HG02852 (cell line): ENCODE results near the gene HOXC10.

ENCODE experiments used
- ATAC-seq: cut with Tn5 transposase; IDR thresholded peaks from one replicate; pipeline ENCODE4 v1.9.1; 2021; ENCODE audit warnings: mild to moderate bottlenecking, moderate library complexity; ENCODE audit not compliant: unreplicated experiment

HOXC10 gene

DNA sequence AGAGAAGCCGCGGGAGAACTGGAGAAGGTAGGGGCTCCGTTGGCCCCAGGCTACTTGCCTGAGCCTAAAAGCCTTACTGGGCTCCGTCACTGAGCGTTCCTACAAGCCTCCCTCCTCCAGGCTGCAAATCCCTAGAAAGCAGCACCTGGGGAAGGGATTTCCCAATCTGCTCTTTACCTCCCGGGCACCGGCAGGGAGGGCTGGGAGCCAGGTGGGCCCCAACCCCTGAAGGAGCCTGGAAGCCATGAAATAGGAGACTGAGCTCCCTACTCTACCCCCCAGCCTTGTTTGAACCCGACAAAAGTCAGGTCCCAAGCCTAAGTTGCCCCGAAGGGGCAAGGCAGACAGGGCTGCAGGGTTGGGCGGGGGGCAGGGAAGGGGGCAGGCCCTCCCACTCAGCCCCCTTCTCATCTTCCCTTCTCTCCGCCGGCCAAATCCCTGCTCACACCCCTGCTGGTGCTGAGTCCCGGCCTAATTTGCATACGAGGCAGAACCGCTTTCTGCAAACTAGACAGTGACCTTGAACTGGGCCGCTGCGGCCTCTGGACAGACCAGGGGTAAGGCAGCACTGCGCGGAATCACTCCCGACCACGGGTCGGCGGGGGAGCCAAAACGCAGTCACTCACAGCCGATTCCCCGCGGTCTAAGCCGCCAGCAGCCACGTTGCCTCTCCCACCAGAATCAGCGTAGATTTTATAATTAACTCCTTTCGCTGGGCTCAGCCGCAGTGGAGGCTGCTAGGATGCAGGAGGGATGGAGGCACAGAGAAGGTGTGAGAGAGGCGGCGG is 34.0 kb upstream of the HOXC10 start:
- ATAC-seq, result no peak

DNA sequence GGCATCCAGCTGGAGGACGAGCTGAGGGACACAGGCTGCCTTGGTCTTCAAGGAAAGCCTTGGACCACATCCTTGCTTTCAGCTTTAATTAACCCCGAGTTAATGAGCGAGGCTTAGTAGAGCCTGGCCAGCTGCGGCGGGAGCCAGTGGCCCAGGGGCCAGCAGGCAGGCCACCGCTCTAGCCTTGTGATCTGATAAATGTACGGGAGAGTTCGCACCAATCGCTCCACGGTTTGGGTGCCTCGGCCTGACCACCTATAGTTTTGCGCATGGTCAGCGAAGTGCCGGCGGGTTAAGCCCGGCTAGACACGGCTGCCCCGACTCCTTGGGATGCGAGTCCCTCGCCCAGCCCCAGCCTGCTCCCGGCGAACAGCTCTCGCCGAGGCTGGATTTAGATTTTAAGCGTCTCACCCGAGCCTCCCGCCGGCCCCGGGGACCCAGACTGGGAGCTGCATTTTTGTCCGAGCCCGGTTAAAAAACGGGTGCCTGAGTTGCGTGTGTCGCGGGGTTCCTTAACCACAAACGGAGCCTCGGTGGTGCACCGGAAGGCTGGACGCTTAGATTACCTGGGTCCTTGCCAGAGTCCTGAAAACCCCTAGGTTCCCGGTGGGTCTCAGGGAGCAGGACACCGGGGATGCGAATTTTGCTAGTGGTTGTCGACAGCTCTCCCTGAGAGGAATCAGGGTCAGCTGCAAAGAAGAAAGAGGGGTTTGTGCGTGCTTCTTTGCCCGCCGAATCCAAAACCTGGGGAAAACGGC is 33.2 kb upstream of the HOXC10 start:
- ATAC-seq, result no peak

DNA sequence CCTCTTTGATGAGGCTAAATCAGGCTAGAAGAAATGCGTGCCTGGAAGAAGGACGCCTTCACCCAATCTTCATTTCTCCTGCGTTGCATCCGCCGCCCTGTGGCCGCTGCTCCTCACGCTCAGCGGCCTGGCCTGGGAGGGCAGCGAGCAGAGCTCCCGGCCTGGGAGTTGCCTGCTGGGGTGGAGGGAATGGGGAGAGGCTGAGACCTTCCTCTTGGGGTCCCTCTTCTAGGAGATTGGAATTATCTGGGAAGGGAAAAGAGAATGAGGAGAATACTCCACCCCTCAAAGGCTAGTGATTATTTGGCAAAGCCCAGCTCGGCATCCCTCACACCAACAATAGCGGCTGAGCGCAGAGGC is 32.6 kb upstream of the HOXC10 start:
- ATAC-seq, result no peak

- ATAC-seq, result no peak
Measured at GRCh38 chr12:53952871-53953734, 31.8 kb upstream of the HOXC10 start.

DNA sequence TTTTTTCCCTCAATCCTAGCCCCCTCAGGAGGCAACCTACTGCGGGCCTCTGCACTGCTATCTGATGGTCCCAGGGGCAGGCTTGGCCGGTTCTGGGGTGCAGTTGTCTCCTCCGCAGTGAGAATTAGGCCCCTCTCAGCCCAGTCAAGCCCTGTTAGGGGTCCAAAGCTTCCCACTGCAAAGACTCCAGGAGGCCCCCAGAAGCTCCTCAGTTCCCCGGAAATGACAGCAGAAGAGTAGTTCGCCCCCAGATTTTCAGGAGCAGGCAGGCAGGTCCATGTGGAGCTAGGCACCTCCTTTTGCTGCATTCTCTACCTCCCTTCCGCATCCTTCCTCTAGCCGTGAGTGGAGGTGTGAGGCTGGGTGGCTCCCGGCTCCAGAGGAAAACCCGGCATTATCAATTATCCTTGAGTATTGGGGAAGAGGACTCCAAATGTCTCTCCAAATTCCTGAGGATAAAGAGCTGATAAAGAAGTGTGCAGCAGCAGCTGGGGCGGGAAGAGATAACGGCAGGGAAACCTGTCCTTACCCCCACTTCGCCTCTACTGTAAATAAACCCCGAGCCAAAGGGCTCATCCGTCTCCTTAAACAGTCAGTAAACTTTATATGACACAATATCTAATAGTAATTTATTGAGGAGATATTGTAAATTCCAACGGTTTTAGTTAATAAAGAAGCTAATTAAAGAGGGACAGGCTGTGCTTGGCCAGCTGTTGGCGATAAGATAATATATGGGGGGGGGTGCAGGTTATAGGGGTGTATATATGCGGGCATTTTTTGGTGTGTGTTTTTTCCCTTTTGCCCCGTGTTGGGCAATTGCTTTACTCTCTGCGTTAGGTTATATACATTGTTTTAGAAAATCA is 30.9 kb upstream of the HOXC10 start:
- ATAC-seq, result no peak

GRCh38 chr12:53954694-53955035 is 30.3 kb upstream of the HOXC10 start, which contains the start of gene HOXC12:
TSS of gene HOXC12 (plus strand) at chr12:53954903. CDS start at chr12:53954930, 27 bp downstream.
- ATAC-seq, result no peak

DNA sequence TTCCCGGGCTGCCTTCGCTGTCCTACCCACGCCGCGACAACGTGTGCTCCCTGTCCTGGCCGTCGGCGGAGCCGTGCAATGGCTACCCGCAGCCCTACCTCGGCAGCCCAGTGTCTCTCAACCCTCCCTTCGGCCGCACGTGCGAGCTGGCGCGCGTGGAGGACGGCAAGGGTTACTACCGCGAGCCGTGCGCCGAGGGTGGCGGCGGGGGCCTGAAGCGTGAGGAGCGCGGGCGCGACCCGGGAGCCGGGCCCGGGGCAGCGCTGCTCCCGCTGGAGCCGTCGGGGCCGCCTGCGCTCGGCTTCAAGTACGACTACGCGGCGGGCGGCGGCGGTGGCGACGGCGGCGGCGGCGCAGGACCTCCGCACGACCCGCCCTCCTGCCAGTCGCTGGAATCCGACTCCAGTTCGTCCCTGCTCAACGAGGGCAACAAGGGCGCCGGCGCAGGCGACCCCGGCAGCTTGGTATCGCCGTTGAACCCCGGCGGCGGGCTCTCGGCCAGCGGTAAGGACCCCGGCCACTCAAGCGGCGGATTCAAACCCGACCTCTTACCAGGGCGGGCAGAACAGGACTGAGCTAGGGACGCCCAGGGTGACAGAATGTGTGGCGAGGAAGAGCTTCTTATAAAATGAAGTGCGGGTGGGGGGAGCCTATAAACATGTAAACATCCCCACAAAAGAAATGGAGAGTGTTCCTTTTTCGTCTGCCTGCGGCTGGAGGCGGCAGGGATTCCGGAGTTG is 29.7 kb upstream of the HOXC10 start:
- ATAC-seq, result no peak

DNA sequence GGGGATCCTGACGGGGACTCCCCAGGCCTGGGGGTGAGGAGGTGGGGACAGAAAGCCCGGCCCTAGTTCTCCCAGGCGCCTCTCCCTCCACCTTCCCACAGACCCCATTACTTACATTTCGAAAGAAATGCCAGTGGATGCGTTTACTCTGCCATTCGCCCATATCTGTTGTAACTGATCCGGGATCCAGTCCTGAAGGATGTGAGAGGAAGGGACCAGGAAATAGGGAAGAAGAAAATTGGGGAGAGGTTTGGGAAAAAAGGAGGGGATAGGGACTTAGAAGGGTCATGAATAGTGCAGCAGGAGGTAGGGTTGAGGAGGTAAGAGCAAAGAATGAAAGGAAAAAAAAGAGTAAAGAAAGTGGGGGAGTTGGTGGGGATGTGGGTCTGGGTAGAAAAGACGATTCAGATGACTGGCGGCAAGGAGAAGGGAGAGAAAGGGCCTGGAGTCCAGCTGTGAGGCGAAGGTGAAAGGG is 29.1 kb upstream of the HOXC10 start:
- ATAC-seq, result no peak

GRCh38 chr12:53956251-53956887 is 28.6 kb upstream of the HOXC10 start:
- no peak for ATAC-seq

DNA sequence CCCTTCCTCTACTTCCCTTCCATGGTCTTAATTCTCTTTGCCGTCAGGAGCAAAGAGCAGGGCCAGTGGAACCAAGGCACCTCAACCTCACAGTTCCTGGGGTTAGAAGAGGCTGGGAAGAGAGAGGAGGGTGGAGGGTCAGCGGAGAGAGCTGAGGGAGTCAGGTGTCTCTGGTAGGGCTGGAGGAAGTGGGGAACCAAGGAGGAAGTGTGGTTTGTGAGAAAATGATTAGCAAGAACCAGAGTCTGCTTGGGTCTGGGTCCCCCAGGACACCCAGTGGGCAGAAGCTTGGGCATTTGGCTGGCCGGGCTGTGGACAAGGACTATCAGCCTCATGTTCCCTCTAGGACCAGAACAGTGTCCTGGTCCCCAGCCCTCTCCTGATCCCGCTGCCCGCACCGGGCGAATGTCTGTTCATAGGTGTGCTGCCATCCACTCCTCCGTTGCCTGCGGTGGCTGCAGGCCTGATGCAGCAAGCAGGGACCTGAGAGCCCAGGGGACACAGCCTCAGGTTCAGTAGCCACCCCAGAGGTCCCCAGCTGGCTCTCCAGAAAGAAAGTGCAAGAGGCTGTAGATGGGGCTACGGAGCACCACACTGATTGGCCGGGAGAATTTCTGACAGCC is 27.9 kb upstream of the HOXC10 start:
- ATAC-seq, result no peak

DNA sequence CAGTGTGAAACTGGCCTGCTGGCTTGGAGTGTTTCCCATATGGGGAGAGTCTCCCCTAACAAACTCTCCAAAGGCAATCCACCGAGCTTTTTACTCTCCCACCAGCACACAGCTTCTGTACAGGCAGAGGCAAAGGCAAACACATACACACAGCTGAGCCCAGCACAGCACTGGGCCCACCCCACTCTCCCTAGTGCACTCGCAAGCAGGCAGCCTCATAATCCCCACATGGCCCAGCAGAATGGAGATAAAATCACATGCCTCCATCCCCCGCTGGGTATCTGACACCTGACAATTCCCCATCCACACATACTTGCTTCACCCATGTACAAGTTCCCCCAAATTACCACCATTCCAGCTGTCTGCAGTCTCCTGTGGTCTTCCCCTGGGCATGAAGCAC is 26.8 kb upstream of the HOXC10 start:
- ATAC-seq, result no peak

GRCh38 chr12:53959314-53959713 is 25.6 kb upstream of the HOXC10 start:
- no peak for ATAC-seq

DNA sequence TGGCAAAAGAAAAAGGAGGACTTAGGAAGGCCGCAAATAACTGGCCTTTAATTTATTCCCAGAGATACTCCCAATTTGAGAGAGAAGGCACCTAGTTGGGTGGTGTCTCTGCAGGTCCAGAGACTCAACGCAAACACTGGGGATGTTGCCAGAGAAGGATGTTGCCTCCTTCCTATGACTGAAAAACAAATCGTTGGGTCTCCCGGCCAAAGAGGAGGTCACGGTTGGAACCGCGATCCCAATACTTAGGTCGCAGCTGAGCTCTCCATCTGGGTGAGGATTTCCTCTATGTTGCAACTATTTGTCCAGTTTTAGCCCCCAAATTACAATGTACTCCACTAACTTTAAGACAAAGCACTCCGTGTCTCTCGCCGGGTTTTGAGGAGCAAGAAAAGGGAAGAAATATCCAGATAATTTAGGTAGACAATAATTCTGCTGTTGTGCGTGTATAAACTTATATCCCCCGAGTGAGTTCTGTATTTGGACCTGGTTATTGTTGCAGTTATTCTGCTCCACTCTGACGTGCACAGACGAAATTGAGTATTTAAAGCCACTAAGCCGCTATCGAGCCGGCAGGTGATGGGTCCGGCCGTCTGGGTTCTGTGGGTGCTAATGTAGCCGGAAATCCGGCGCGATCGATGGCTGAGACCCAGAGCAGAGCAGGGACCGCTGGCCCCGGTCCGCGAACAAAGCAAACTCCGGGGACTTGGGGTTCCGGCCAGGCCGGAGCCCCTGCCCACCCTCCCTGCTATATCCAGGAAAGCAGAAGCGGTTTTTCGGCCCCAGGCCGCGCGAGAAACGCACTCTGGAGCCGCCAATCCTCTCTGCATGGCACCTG is 24.5 kb upstream of the HOXC10 start:
- ATAC-seq, result no peak

DNA sequence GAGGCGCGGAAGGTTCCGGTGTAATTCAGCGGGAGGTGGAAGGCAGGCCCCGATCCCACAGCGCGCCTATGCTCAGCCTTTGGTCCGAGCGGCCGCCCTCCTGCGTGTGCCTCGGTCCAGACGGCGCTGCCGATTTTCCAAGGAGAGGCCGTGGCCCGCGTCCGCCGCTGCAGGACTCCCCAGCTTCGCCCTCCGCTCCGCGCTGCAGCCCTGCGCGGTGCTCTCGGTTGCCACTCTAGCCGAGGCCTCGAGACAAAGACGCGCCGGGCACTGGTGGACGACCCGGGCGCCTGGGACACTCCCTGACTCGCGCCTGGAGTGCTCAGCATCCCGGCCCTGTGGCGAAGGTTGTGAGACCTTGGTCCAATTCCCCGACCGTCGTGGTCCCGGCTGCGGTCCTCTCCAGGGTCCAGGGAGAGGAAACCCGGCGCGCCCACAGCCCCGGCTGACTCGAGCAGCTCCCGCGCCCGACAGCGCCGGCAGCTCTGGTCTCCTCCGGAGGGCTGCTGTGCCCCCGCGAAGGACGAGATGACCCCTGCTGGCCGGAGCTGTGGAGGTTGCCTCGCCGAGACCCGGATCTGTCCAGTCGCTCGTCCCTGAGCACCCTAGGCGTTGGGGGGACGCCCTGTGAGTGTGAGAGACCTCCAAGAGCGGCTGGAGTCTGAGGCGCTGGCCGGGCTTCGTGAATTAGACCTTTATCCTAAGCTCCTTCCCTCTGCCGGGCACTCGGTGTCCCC is 23.8 kb upstream of the HOXC10 start:
- no peak for ATAC-seq

- no peak for ATAC-seq
Measured at GRCh38 chr12:53963005-53963404, 21.9 kb upstream of the HOXC10 start.

- no peak for ATAC-seq
Measured at GRCh38 chr12:53963434-53964314, 21.3 kb upstream of the HOXC10 start.
